Activated naive CD8-positive, alpha-beta T cell treated with anti-CD3 and anti-CD28 coated beads, Interleukin-2, amount 50 U/mL, for 24 hours (primary cell): ENCODE measurements around the gene PLEKHA6.
"Not testable (repeated sequence)": the region's sequence is repeated elsewhere in the genome, so short reads cannot be mapped to it uniquely, and the experiment has no call there.

ENCODE experiments used
- ATAC-seq: fragments of 150-1000 bp; cut with Tn5 transposase; one replicate; pipeline ENCODE4 v1.10.0; 2021
- DNase-seq: peaks from one replicate; pipeline ENCODE4 v3.0.0; 2021
- H3K27ac Mint-ChIP-seq: one replicate; pipeline ENCODE4 v1.8.0; 2021; ENCODE audit warnings: mild to moderate bottlenecking, mixed read lengths
- H3K27me3 Mint-ChIP-seq: one replicate; pipeline ENCODE4 v1.8.0; 2021; ENCODE audit warnings: mixed read lengths
- H3K36me3 Mint-ChIP-seq: one replicate; pipeline ENCODE4 v1.8.0; 2021; ENCODE audit warnings: low read depth, mixed read lengths
- H3K4me1 Mint-ChIP-seq: one replicate; pipeline ENCODE4 v1.8.0; 2021; ENCODE audit warnings: mixed read lengths
- H3K4me3 Mint-ChIP-seq: one replicate; pipeline ENCODE4 v1.8.0; 2021; ENCODE audit warnings: mild to moderate bottlenecking, moderate library complexity, mixed read lengths
- H3K9me3 Mint-ChIP-seq: one replicate; pipeline ENCODE4 v1.8.0; 2021; ENCODE audit warnings: mixed read lengths

PLEKHA6 gene

GRCh38 chr1:204340081-204340889 lies 19.4 kb downstream of the PLEKHA6 start:
- Mint-ChIP-seq H3K4me1 (peaks cover 3% of the 10 kb centered on the region), H3K36me3 (no peaks in the 10 kb centered on the region), H3K4me3 (no peak overlapping the region), H3K27me3 (no peaks in the 10 kb centered on the region), H3K27ac (no peak overlapping the region), H3K9me3 (no peaks in the 10 kb centered on the region)
- ATAC-seq: no peak
- DNase-seq: no peak

GRCh38 chr1:204339541-204339940 lies 20.2 kb downstream of the PLEKHA6 start:
- Mint-ChIP-seq H3K36me3 (no peaks in the 10 kb centered on the region), H3K4me1 (no peaks in the 10 kb centered on the region), H3K27ac (no peak overlapping the region), H3K9me3 (no peaks in the 10 kb centered on the region), H3K4me3 (no peak overlapping the region), H3K27me3 (no peaks in the 10 kb centered on the region)
- ATAC-seq (no peak), DNase-seq (no peak)

- Mint-ChIP-seq H3K4me3 (no peak overlapping the region), H3K27me3 (no peaks in the 10 kb centered on the region), H3K4me1 (no peaks in the 10 kb centered on the region), H3K9me3 (no peaks in the 10 kb centered on the region), H3K27ac (no peak overlapping the region), H3K36me3 (no peaks in the 10 kb centered on the region)
- no peak for ATAC-seq
- no peak for DNase-seq
These were observed 20.7 kb downstream of the PLEKHA6 start for GRCh38 chr1:204338997-204339396.

- ATAC-seq (no peak), DNase-seq (no peak)
- Mint-ChIP-seq H3K27ac (no peak overlapping the region), H3K4me1 (no peaks in the 10 kb centered on the region), H3K4me3 (no peak overlapping the region), H3K9me3 (no peaks in the 10 kb centered on the region), H3K27me3 (no peaks in the 10 kb centered on the region), H3K36me3 (no peaks in the 10 kb centered on the region)
These were observed 21.4 kb downstream of the PLEKHA6 start for GRCh38 chr1:204338360-204338759.

GRCh38 chr1:204337583-204337982 lies 22.1 kb downstream of the PLEKHA6 start:
- H3K4me3 Mint-ChIP-seq: no peak overlapping the region
- no peak overlapping the region for H3K27ac Mint-ChIP-seq
- H3K36me3 Mint-ChIP-seq: no peaks in the 10 kb centered on the region
- H3K9me3 Mint-ChIP-seq: no peaks in the 10 kb centered on the region
- H3K4me1 Mint-ChIP-seq: no peaks in the 10 kb centered on the region
- no peaks in the 10 kb centered on the region for H3K27me3 Mint-ChIP-seq
- DNase-seq (no peak), ATAC-seq (no peak)

- Mint-ChIP-seq H3K27me3 (no peaks in the 10 kb centered on the region), H3K4me1 (no peaks in the 10 kb centered on the region), H3K9me3 (no peaks in the 10 kb centered on the region), H3K4me3 (no peak overlapping the region), H3K27ac (no peak overlapping the region), H3K36me3 (no peaks in the 10 kb centered on the region)
- DNase-seq (no peak), ATAC-seq (no peak)
These were observed 22.7 kb downstream of the PLEKHA6 start for GRCh38 chr1:204337036-204337429.

GRCh38 chr1:204336421-204337035 lies 23.2 kb downstream of the PLEKHA6 start:
- H3K36me3 Mint-ChIP-seq: no peaks in the 10 kb centered on the region
- no peaks in the 10 kb centered on the region for H3K4me1 Mint-ChIP-seq
- no peak overlapping the region for H3K4me3 Mint-ChIP-seq
- no peaks in the 10 kb centered on the region for H3K27me3 Mint-ChIP-seq
- no peaks in the 10 kb centered on the region for H3K9me3 Mint-ChIP-seq
- H3K27ac Mint-ChIP-seq: no peak overlapping the region
- ATAC-seq: no peak
- DNase-seq: no peak

GRCh38 chr1:204335533-204335932 lies 24.2 kb downstream of the PLEKHA6 start:
- Mint-ChIP-seq H3K36me3 (no peaks in the 10 kb centered on the region), H3K27me3 (no peaks in the 10 kb centered on the region), H3K27ac (no peak overlapping the region), H3K4me1 (no peaks in the 10 kb centered on the region), H3K4me3 (no peak overlapping the region), H3K9me3 (no peaks in the 10 kb centered on the region)
- DNase-seq (no peak), ATAC-seq (no peak)

GRCh38 chr1:204335085-204335484 lies 24.6 kb downstream of the PLEKHA6 start:
- Mint-ChIP-seq H3K27me3 (no peaks in the 10 kb centered on the region), H3K36me3 (no peaks in the 10 kb centered on the region), H3K4me3 (no peak overlapping the region), H3K9me3 (no peaks in the 10 kb centered on the region), H3K27ac (no peak overlapping the region), H3K4me1 (no peaks in the 10 kb centered on the region)
- no peak for DNase-seq
- ATAC-seq: no peak

- H3K4me3 Mint-ChIP-seq: no peak overlapping the region
- no peak for ATAC-seq
These were observed 25.3 kb downstream of the PLEKHA6 start for GRCh38 chr1:204334455-204334854.

GRCh38 chr1:204333427-204333826 lies 26.3 kb downstream of the PLEKHA6 start:
- Mint-ChIP-seq H3K4me3 (no peak overlapping the region), H3K4me1 (no peaks in the 10 kb centered on the region), H3K9me3 (no peaks in the 10 kb centered on the region), H3K27ac (no peak overlapping the region), H3K36me3 (no peaks in the 10 kb centered on the region), H3K27me3 (no peaks in the 10 kb centered on the region)
- no peak for DNase-seq
- ATAC-seq: no peak

More at GRCh38 chr1:204334455-204334854, 25.3 kb downstream of the PLEKHA6 start:
- Mint-ChIP-seq H3K27me3 (no peaks in the 10 kb centered on the region), H3K27ac (no peak overlapping the region), H3K9me3 (no peaks in the 10 kb centered on the region), H3K36me3 (no peaks in the 10 kb centered on the region), H3K4me1 (no peaks in the 10 kb centered on the region)
- no peak for DNase-seq

GRCh38 chr1:204331847-204332487 lies 27.8 kb downstream of the PLEKHA6 start:
- Mint-ChIP-seq H3K4me3 (no peak overlapping the region), H3K27me3 (no peaks in the 10 kb centered on the region), H3K27ac (no peak overlapping the region), H3K36me3 (no peaks in the 10 kb centered on the region), H3K9me3 (no peaks in the 10 kb centered on the region), H3K4me1 (no peaks in the 10 kb centered on the region)
- DNase-seq (no peak), ATAC-seq (no peak)

- ATAC-seq (no peak), DNase-seq (no peak)
- Mint-ChIP-seq H3K36me3 (no peaks in the 10 kb centered on the region), H3K9me3 (no peaks in the 10 kb centered on the region), H3K27ac (no peak overlapping the region), H3K4me3 (no peak overlapping the region), H3K27me3 (no peaks in the 10 kb centered on the region), H3K4me1 (no peaks in the 10 kb centered on the region)
These were observed 28.5 kb downstream of the PLEKHA6 start for GRCh38 chr1:204331275-204331674.

- not testable (repeated sequence) for H3K9me3 Mint-ChIP-seq, H3K27me3 Mint-ChIP-seq
These were observed 31.9 kb downstream of the PLEKHA6 start for GRCh38 chr1:204327870-204328269.

GRCh38 chr1:204327359-204327758 lies 32.4 kb downstream of the PLEKHA6 start:
- Mint-ChIP-seq H3K4me3 (no peak overlapping the region), H3K9me3 (no peaks in the 10 kb centered on the region), H3K36me3 (no peaks in the 10 kb centered on the region), H3K27me3 (peaks cover 2% of the 10 kb centered on the region), H3K4me1 (peaks cover 18% of the 10 kb centered on the region), H3K27ac (no peak overlapping the region)
- ATAC-seq: no peak
- DNase-seq: no peak

More at GRCh38 chr1:204327870-204328269, 31.9 kb downstream of the PLEKHA6 start:
- ATAC-seq, H3K36me3 Mint-ChIP-seq, DNase-seq, H3K27ac Mint-ChIP-seq, H3K4me3 Mint-ChIP-seq: not testable (repeated sequence)
- H3K4me1 Mint-ChIP-seq: peaks cover 16% of the 10 kb centered on the region
